Liver (tissue), 3 donors: Measurements from ENCODE around the gene DLGAP5.

Source experiments
- ATF3 ChIP-seq: IDR thresholded peaks from 2 replicates; pipeline ENCODE4 v1.6.1; 2016; ENCODE audit warnings: antibody characterized with exemption
- CTCF ChIP-seq: fragments of 150-350 bp; IDR thresholded peaks from 2 replicates; pipeline ENCODE4 v1.5.1; 2017; ENCODE audit warnings: improper control_type of control experiment, low read depth, low read length; ENCODE audit not compliant: missing input control
- MAX ChIP-seq: IDR thresholded peaks from 2 replicates; pipeline ENCODE4 v1.6.1; 2016; ENCODE audit warnings: antibody characterized with exemption
- RAD21 ChIP-seq, 2 donors: IDR thresholded peaks; 2 replicates each; pipeline ENCODE4 v1.6.1; 2016; ENCODE audit warnings: antibody characterized with exemption in 2 of 2, mild to moderate bottlenecking in 2 of 2
- TAF1 ChIP-seq: conservative IDR thresholded peaks from 2 replicates; pipeline ENCODE4 v1.6.1; 2016; ENCODE audit warnings: antibody characterized with exemption, mild to moderate bottlenecking
- YY1 ChIP-seq: IDR thresholded peaks from 2 replicates; pipeline ENCODE4 v1.6.1; 2016; ENCODE audit warnings: antibody characterized with exemption, mild to moderate bottlenecking
- ZBTB33 ChIP-seq: IDR thresholded peaks from 2 replicates; pipeline ENCODE4 v1.6.1; 2016; ENCODE audit warnings: antibody characterized with exemption
- donor health status: healthy.
- donor health status: healthy.

GRCh38 chr14:55123101-55123500 lies 68.3 kb downstream of the DLGAP5 start:
- no peak for TF ChIP-seq TAF1
- TF ChIP-seq CTCF: no peak
- TF ChIP-seq YY1: no peak
- TF ChIP-seq ATF3: no peak
- no peak for TF ChIP-seq RAD21 (IDR thresholded peaks at IDR 0.05)
- no peak for TF ChIP-seq ZBTB33
- TF ChIP-seq MAX: no peak
